DMS53 (cell line): ENCODE measurements around the gene DDX17.

Experiments
- DNase-seq: peaks from one replicate; lab custom pipeline; 2025; lab: John Stamatoyannopoulos, UW

The DDX17 gene

GRCh38 chr22:38506118-38506962, at the start of gene DDX17:
DDX17 (minus strand) TSS chr22:38506311.
- DNase-seq, result peak; percentile 95

GRCh38 chr22:38554281-38554680, 48.2 kb upstream of the DDX17 start:
- DNase-seq, result no peak

- peak; percentile 47 for DNase-seq
Measured at GRCh38 chr22:38549101-38549894, 43.2 kb upstream of the DDX17 start.

- peak; percentile 13 for DNase-seq
Measured at GRCh38 chr22:38540701-38541100, 34.6 kb upstream of the DDX17 start.

- DNase-seq, result no peak
Measured at GRCh38 chr22:38531251-38531938, 25.3 kb upstream of the DDX17 start.

- no peak for DNase-seq
Measured at GRCh38 chr22:38524429-38524828, 18.3 kb upstream of the DDX17 start.

- no peak for DNase-seq
Measured at GRCh38 chr22:38523479-38523878, 17.4 kb upstream of the DDX17 start.

GRCh38 chr22:38523029-38523428, 16.9 kb upstream of the DDX17 start:
- DNase-seq, result no peak

- DNase-seq, result no peak
Measured at GRCh38 chr22:38519453-38520250, 13.5 kb upstream of the DDX17 start.

- DNase-seq, result no peak
Measured at GRCh38 chr22:38518620-38519019, 12.5 kb upstream of the DDX17 start.

- peak; percentile 39 for DNase-seq
Measured at GRCh38 chr22:38513063-38513462, 7.0 kb upstream of the DDX17 start.

GRCh38 chr22:38510416-38510970, 4.4 kb upstream of the DDX17 start:
- no peak for DNase-seq

GRCh38 chr22:38505541-38506117, 482 bp downstream of the DDX17 start:
- DNase-seq, result peak; percentile 76

- peak; percentile 51 for DNase-seq
Measured at GRCh38 chr22:38504731-38505540, 1.2 kb downstream of the DDX17 start.

- DNase-seq, result no peak
Measured at GRCh38 chr22:38503021-38503420, 3.1 kb downstream of the DDX17 start.

- no peak for DNase-seq
Measured at GRCh38 chr22:38501797-38502672, 4.1 kb downstream of the DDX17 start.

- DNase-seq, result no peak
Measured at GRCh38 chr22:38497869-38498268, 8.2 kb downstream of the DDX17 start.

- DNase-seq, result no peak
Measured at GRCh38 chr22:38494939-38495338, 11.2 kb downstream of the DDX17 start.

- no peak for DNase-seq
Measured at GRCh38 chr22:38494498-38494897, 11.6 kb downstream of the DDX17 start.
